CD4-positive, alpha-beta memory T cell (primary cell): Measurements from ENCODE around the gene MAG. TPM values are rescaled to one million over a fixed set of nuclear protein-coding genes. Genes with fewer than 3 reads are reported as not detected.

Experiments used
- CTCF ChIA-PET: fragments of 350-600 bp; sonication (Branson Sonifier 250); formaldehyde crosslinking; loops from one replicate; lab custom pipeline; 2021; ENCODE audit warnings: inconsistent platforms; ENCODE audit not compliant: partially characterized antibody; lab: Charles Lee
- POLR2A ChIA-PET: fragments of 350-600 bp; sonication (Branson Sonifier 250); formaldehyde crosslinking; loops from one replicate; lab custom pipeline; 2021; ENCODE audit not compliant: partially characterized antibody; lab: Charles Lee
- DNase-seq, 5 donors: peaks; one replicate each; pipeline versions ENCODE4 v3.0.0 to v3.0.0-alpha.2; 2020 to 2022; ENCODE audit warnings: mixed read lengths in 1 of 5
- H3K27ac ChIP-seq: one replicate; pipeline ENCODE4 v1.7.0; 2013; ENCODE audit warnings: low read depth, low read length
- H3K27me3 ChIP-seq: 2 replicates; pipeline ENCODE4 v1.7.0; 2013; ENCODE audit warnings: mild to moderate bottlenecking, low read length, moderate library complexity; ENCODE audit not compliant: insufficient read depth
- H3K36me3 ChIP-seq: 2 replicates; pipeline ENCODE4 v1.7.0; 2013; ENCODE audit warnings: mild to moderate bottlenecking, low read length, moderate library complexity; ENCODE audit not compliant: insufficient read depth
- H3K4me1 ChIP-seq: 2 replicates; pipeline ENCODE4 v1.7.0; 2013; ENCODE audit warnings: mild to moderate bottlenecking, low read length, moderate library complexity; ENCODE audit not compliant: insufficient read depth
- H3K4me3 ChIP-seq, 2 donors: one replicate each; pipeline ENCODE4 v1.7.0; 2013; ENCODE audit warnings: low read length in 2 of 2, mild to moderate bottlenecking in 1 of 2
- H3K9me3 ChIP-seq, 2 donors: one replicate each; pipeline ENCODE4 v1.7.0; 2013; ENCODE audit warnings: low read length in 2 of 2, control low read depth in 1 of 2; ENCODE audit not compliant: control insufficient read depth in 1 of 2
- H3K27ac Mint-ChIP-seq, 7 donors: one replicate each; pipeline ENCODE4 v1.8.0; 2020 to 2021; ENCODE audit warnings: mixed read lengths in 7 of 7, mild to moderate bottlenecking in 6 of 7, inconsistent platforms in 3 of 7, moderate library complexity in 3 of 7
- H3K27me3 Mint-ChIP-seq, 2 donors: one replicate each; pipeline ENCODE4 v1.8.0; 2020 to 2021; ENCODE audit warnings: mixed read lengths in 2 of 2
- H3K36me3 Mint-ChIP-seq, 2 donors: one replicate each; pipeline ENCODE4 v1.8.0; 2020 to 2021; ENCODE audit warnings: mixed read lengths in 2 of 2, inconsistent platforms in 1 of 2, mild to moderate bottlenecking in 1 of 2
- H3K4me1 Mint-ChIP-seq, 4 donors: one replicate each; pipeline ENCODE4 v1.8.0; 2020 to 2021; ENCODE audit warnings: mixed read lengths in 4 of 4, mild to moderate bottlenecking in 1 of 4
- H3K4me3 Mint-ChIP-seq, 8 donors: one replicate each; pipeline ENCODE4 v1.8.0; 2020 to 2021; ENCODE audit warnings: mixed read lengths in 8 of 8, mild to moderate bottlenecking in 7 of 8, moderate library complexity in 6 of 8, inconsistent platforms in 3 of 8
- H3K9me3 Mint-ChIP-seq, 8 donors: one replicate each; pipeline ENCODE4 v1.8.0; 2020 to 2021; ENCODE audit warnings: mixed read lengths in 8 of 8, mild to moderate bottlenecking in 5 of 8, inconsistent platforms in 3 of 8, moderate library complexity in 1 of 8
- intact Hi-C: fragments of 100-400 bp; cut with micrococcal nuclease; formaldehyde crosslinking; loops from one replicate; pipeline ENCODE4 v1.15.1; 2023
- polyA plus RNA-seq, 2 donors: library from polyadenylated mRNA; unstranded; fragments of 300-500 nt; fragmentation: Illumina TruSeq; gene quantifications; one replicate each; pipeline ENCODE4 v1.2.3, GENCODE V29; 2021
- total RNA-seq, 2 experiments: library from RNA; stranded (reverse); gene quantifications; one replicate each; pipeline ENCODE4 v1.2.3, GENCODE V29; 2021

The MAG gene
- total and polyA plus RNA-seq, 4 experiments from 2014 or later: not detected

DNA sequence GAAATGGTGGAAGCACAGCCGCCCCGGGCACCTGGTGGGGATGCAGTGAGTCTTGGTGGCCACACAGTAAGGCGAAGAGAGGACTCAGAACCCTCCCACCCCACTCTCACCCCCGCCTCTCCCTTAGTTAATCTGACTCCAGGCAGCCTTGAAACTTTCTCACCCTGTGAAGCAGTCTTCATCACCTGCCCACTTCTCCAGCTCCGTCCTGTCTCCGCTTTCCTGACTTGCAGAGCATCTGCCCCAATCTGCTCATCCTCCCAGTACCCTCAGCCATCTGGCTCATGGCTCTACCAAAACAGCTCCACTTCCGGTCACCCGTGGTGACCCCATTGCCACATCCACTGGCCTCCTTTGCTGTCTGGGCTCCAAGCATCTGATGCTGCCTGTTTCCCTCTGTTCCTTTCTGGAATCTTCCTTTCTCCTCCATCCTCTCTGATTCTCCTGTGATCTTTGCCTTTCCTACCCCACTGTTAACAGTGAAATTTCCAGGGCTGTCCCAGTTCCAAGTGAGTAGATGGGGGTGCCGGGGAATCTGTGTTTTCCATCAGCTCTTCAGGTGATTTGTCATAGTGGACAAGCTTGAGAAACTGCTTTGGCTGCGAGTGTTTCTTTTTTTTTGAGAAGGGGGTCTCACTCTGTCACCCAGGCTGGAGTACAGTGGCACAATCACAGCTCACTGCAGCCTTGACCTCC is 18.9 kb upstream of the MAG start:
- H3K4me3 Mint-ChIP-seq: peak overlapping the region in 5 of 8 donors; percentile 3 to 72 (median 57)
- H3K4me3 ChIP-seq: no peak overlapping the region
- no peaks in the 10 kb centered on the region for H3K27me3 ChIP-seq
- no peak overlapping the region for H3K27ac ChIP-seq
- H3K4me1 ChIP-seq: peaks cover 19% of the 10 kb centered on the region
- peaks cover 36 to 64% of the 10 kb centered on the region in 2 donors for H3K36me3 Mint-ChIP-seq
- no peaks in the 10 kb centered on the region for H3K27me3 Mint-ChIP-seq
- ChIA-PET CTCF (interaction anchor here (1.4 kb wide), 1 partner anchor 222 kb away, joined by 5 read pairs; no protein-coding TSS in a partner anchor), POLR2A (no interaction called here)
- H3K4me1 Mint-ChIP-seq: peaks cover 16 to 37% (median 24%) of the 10 kb centered on the region in 4 donors
- intact Hi-C loops: no loop called here
- DNase-seq: no peak
- peak overlapping the region in 6 of 7 donors; percentile 19 to 91 (median 54) for H3K27ac Mint-ChIP-seq
- peaks cover 0 to 2% (median 0%) of the 10 kb centered on the region in 8 donors for H3K9me3 Mint-ChIP-seq
- H3K9me3 ChIP-seq: no peaks in the 10 kb centered on the region
- peaks cover 45% of the 10 kb centered on the region for H3K36me3 ChIP-seq

- CTCF ChIA-PET: no interaction called here
- Mint-ChIP-seq H3K27ac (peak overlapping the region in 3 of 7 donors; percentile 7 to 86 (median 64)), H3K4me1 (peaks cover 16 to 37% (median 24%) of the 10 kb centered on the region in 4 donors), H3K4me3 (no peak overlapping the region), H3K9me3 (peaks cover 0 to 2% (median 0%) of the 10 kb centered on the region in 8 donors), H3K36me3 (peaks cover 36 to 68% of the 10 kb centered on the region in 2 donors), H3K27me3 (no peaks in the 10 kb centered on the region)
- H3K9me3 ChIP-seq: no peaks in the 10 kb centered on the region
- intact Hi-C loops: no loop called here
- H3K4me1 ChIP-seq: peaks cover 19% of the 10 kb centered on the region
- H3K27ac ChIP-seq: no peak overlapping the region
- no peaks in the 10 kb centered on the region for H3K27me3 ChIP-seq
- POLR2A ChIA-PET: interaction anchor here (1.6 kb wide), 1 partner anchor 11 kb away, joined by 3 read pairs; no protein-coding TSS in a partner anchor
- H3K36me3 ChIP-seq: peaks cover 45% of the 10 kb centered on the region
- DNase-seq: no peak
- H3K4me3 ChIP-seq: no peak overlapping the region
Measured at GRCh38 chr19:35273686-35274259, 18.2 kb upstream of the MAG start.

DNA sequence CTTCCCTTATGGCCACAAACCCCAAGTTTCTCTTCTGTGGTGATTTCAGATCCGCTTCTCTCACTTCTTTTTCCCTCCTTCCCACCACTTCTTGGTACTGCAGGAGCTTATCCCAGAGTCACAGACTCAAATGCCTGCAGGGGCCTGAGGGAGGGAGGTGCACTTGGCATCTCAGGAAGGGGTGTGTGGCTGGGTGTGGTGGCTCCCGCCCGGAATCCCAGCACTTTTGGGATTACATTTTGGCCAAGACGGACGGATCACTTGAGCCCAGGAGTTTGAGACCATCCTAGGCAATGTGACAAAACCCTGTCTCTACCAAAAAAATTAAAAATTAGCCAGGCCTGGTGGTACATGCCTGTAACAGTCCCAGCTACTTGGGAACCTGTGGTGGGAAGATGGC is 17.6 kb upstream of the MAG start:
- H3K36me3 ChIP-seq: peaks cover 45% of the 10 kb centered on the region
- intact Hi-C loops: no loop called here
- Mint-ChIP-seq H3K27ac (peak overlapping the region in 2 of 7 donors; percentile 63 to 64), H3K4me1 (peaks cover 16 to 37% (median 24%) of the 10 kb centered on the region in 4 donors), H3K9me3 (peaks cover 0 to 2% (median 0%) of the 10 kb centered on the region in 8 donors), H3K36me3 (peaks cover 36 to 68% of the 10 kb centered on the region in 2 donors), H3K4me3 (no peak overlapping the region), H3K27me3 (no peaks in the 10 kb centered on the region)
- no peaks in the 10 kb centered on the region for H3K27me3 ChIP-seq
- ChIA-PET POLR2A (interaction anchor here (1.6 kb wide), 1 partner anchor 11 kb away, joined by 3 read pairs; no protein-coding TSS in a partner anchor), CTCF (no interaction called here)
- H3K4me1 ChIP-seq: peaks cover 19% of the 10 kb centered on the region
- no peak for DNase-seq
- H3K4me3 ChIP-seq: no peak overlapping the region
- H3K9me3 ChIP-seq: no peaks in the 10 kb centered on the region
- no peak overlapping the region for H3K27ac ChIP-seq

- peaks cover 23 to 53% of the 10 kb centered on the region in 2 donors for H3K36me3 Mint-ChIP-seq
- peaks cover 26% of the 10 kb centered on the region for H3K36me3 ChIP-seq
- POLR2A ChIA-PET: no interaction called here
Measured at GRCh38 chr19:35276706-35277281, 15.2 kb upstream of the MAG start.

GRCh38 chr19:35278578-35279284 is 13.2 kb upstream of the MAG start:
- Mint-ChIP-seq H3K36me3 (peaks cover 12 to 37% of the 10 kb centered on the region in 2 donors), H3K4me1 (peaks cover 4 to 16% (median 8%) of the 10 kb centered on the region in 4 donors), H3K9me3 (peaks cover 0 to 2% (median 0%) of the 10 kb centered on the region in 8 donors), H3K27me3 (peaks cover 3 to 10% of the 10 kb centered on the region in 2 donors), H3K27ac (peak overlapping the region in 1 of 7 donors; percentile 48), H3K4me3 (no peak overlapping the region)
- intact Hi-C loops: no loop called here
- Histone ChIP-seq H3K9me3 (no peaks in the 10 kb centered on the region), H3K4me1 (no peaks in the 10 kb centered on the region), H3K27me3 (no peaks in the 10 kb centered on the region), H3K4me3 (no peak overlapping the region), H3K36me3 (peaks cover 13% of the 10 kb centered on the region), H3K27ac (no peak overlapping the region)
- DNase-seq: no peak
- ChIA-PET POLR2A (interaction anchor here (1.0 to 1.2 kb wide), 3 partner anchors 11 to 137 kb away, joined by 3 read pairs; no protein-coding TSS in a partner anchor), CTCF (no interaction called here)

More at GRCh38 chr19:35276706-35277281, 15.2 kb upstream of the MAG start:
- peaks cover 3% of the 10 kb centered on the region for H3K4me1 ChIP-seq
- H3K27ac ChIP-seq: no peak overlapping the region
- no peak for DNase-seq
- CTCF ChIA-PET: no interaction called here
- no peak overlapping the region for H3K4me3 Mint-ChIP-seq
- H3K27me3 ChIP-seq: no peaks in the 10 kb centered on the region
- peaks cover 11 to 27% (median 17%) of the 10 kb centered on the region in 4 donors for H3K4me1 Mint-ChIP-seq
- intact Hi-C loops: no loop called here
- no peak overlapping the region for H3K4me3 ChIP-seq
- H3K9me3 Mint-ChIP-seq: peaks cover 0 to 2% (median 0%) of the 10 kb centered on the region in 8 donors
- H3K9me3 ChIP-seq: no peaks in the 10 kb centered on the region
- no peaks in the 10 kb centered on the region for H3K27me3 Mint-ChIP-seq
- peak overlapping the region in 2 of 7 donors; percentile 10 to 21 for H3K27ac Mint-ChIP-seq

DNA sequence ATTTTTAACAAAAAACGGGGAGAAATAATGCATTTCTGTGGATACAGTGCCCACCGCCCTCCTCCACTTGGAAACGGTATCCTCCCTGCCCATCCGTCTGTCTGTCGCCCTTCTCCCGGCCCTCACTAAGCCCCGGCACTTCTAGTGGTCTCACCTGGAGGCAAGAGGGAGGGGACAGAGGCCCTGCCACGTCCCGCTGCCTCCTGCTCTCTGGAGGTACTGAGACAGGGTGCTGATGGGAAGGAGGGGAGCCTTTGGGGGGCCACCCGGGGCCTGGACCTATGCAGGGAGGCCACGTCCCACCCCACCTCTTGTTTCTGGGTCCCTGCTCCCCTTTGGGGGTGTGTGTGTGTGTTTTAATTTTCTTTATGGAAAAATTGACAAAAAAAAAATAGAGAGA is 12.6 kb upstream of the MAG start:
- Mint-ChIP-seq H3K36me3 (peaks cover 6 to 31% of the 10 kb centered on the region in 2 donors), H3K9me3 (peaks cover 0 to 2% (median 0%) of the 10 kb centered on the region in 8 donors), H3K27ac (peak overlapping the region in 1 of 7 donors; percentile 48), H3K4me3 (no peak overlapping the region), H3K27me3 (peaks cover 5 to 12% of the 10 kb centered on the region in 2 donors), H3K4me1 (peaks cover 2 to 10% (median 6%) of the 10 kb centered on the region in 4 donors)
- Histone ChIP-seq H3K36me3 (peaks cover 7% of the 10 kb centered on the region), H3K4me3 (no peak overlapping the region), H3K9me3 (no peaks in the 10 kb centered on the region), H3K4me1 (no peaks in the 10 kb centered on the region), H3K27me3 (no peaks in the 10 kb centered on the region), H3K27ac (no peak overlapping the region)
- no peak for DNase-seq
- intact Hi-C loops: no loop called here
- CTCF ChIA-PET: no interaction called here
- POLR2A ChIA-PET: interaction anchor here (1.0 to 1.5 kb wide), 3 partner anchors 14 to 138 kb away, joined by 3 to 4 read pairs (median 3); no protein-coding TSS in a partner anchor
